Measurements from ENCODE around the gene CNPY1.

Gene CNPY1

DNA sequence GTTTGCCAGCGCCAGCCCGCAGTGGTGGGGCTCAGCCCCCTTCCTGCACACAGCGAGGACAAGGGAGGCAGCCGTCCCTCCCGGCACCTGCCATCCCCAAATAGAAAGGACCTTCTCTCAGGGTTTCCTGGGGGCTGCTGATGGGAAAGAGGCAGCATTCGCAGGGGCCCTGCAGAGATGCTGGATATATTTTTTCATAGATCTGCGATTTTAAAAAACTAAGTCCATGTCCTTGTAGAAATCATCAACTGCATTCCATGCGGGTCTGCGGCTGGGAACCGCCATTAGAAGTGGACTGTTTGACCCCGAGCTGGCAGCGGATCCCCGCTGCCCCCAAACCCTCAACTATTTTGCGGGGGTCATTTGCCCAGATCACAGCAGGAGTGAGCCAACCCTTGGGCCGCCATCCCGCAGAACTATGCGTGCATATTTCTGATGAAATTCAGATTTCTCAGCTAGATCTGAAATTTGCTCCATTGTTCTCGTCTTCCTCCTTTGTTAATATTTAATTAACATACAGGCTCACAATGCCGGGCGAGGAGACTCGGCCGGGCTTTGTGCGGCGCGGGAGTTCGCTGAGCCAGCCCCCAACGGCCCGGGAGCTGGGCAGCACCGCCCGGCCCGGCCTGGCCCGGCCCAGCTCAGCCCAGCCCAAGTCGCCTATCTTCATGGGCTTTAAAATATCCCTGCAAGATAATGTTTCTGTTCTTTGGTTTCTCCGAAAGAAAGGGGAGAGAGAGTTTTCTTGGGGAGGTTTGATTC, 86.5 kb downstream of the CNPY1 start:
- Histone ChIP-seq H3K79me2 (ENCODE audit: insufficient read depth, low read length) (no peaks in the 10 kb centered on the region), H3K27me3 (ENCODE audit: insufficient read depth, low read length) (0 out of 2 replicates have a peak, but pooled peaks cover 3% of the 10 kb centered on the region), H2AFZ (ENCODE audit: low read length) (no peak overlapping the region), H3K36me3 (ENCODE audit: insufficient read depth, low read length) (no peaks in the 10 kb centered on the region), H3K9ac (ENCODE audit: low read length) (no peak overlapping the region), H3K27ac (ENCODE audit: low read depth, low read length, poor library complexity, severe bottlenecking) (no peak overlapping the region), H3K9me2 (ENCODE audit: low read depth, low read length) (no peaks in the 10 kb centered on the region), H3K9me3 (ENCODE audit: low read length) (no peaks in the 10 kb centered on the region), H3K4me3 (ENCODE audit: low read depth, low read length, poor library complexity, severe bottlenecking) (no peak overlapping the region), H3K4me1 (ENCODE audit: insufficient read depth, low read length, severe bottlenecking) (no peaks in the 10 kb centered on the region), H3F3A (ENCODE audit: insufficient read depth, low read length) (no peaks in the 10 kb centered on the region), H4K20me1 (ENCODE audit: insufficient read depth, low read length) (no peaks in the 10 kb centered on the region), H3K4me2 (ENCODE audit: low read length) (no peak overlapping the region)
- no peak for TF ChIP-seq CTCF (IDR thresholded peaks at IDR 0.05; ENCODE audit: low read length)

DNA sequence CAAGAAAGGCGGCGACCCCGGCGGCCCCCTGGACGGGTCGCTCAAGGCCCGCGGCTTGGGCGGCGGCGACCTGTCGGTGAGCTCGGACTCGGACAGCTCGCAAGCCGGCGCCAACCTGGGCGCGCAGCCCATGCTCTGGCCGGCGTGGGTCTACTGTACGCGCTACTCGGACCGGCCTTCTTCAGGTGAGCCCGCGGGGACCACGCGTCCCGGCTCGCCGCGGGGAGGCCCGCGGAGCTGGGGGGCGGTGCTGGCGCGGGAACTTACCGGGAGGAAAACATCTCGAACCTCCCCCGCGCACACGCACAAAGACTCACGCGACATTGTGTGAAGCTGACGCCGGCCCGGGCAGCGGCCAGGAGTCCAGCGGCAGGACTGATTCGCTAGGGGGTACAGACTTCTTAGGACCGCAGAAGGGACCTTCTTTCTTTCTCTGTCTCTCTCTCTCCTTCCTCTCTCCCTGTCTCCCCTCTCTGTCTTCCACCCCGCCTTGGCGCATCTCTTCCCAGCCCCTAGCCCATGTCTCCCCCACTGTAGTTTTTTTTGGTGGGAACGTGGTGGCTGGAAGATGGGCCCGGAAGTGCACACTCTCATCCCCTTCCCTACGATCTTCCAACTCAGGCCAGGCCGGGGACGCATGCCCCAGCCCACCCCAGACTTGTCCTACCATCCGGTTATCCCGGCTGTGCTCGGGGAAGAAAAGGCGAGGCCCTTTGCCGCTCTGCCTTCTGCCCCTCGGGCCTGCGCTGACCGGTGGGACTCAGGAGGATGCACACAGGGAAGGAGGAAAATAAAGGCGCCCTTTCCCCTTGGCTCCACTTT, 87.3 kb downstream of the CNPY1 start:
- 0 out of 2 replicates have a peak, but pooled peaks cover 3% of the 10 kb centered on the region for H3K27me3 ChIP-seq (ENCODE audit: insufficient read depth, low read length)
- no peak overlapping the region for H2AFZ ChIP-seq (ENCODE audit: low read length)

DNA sequence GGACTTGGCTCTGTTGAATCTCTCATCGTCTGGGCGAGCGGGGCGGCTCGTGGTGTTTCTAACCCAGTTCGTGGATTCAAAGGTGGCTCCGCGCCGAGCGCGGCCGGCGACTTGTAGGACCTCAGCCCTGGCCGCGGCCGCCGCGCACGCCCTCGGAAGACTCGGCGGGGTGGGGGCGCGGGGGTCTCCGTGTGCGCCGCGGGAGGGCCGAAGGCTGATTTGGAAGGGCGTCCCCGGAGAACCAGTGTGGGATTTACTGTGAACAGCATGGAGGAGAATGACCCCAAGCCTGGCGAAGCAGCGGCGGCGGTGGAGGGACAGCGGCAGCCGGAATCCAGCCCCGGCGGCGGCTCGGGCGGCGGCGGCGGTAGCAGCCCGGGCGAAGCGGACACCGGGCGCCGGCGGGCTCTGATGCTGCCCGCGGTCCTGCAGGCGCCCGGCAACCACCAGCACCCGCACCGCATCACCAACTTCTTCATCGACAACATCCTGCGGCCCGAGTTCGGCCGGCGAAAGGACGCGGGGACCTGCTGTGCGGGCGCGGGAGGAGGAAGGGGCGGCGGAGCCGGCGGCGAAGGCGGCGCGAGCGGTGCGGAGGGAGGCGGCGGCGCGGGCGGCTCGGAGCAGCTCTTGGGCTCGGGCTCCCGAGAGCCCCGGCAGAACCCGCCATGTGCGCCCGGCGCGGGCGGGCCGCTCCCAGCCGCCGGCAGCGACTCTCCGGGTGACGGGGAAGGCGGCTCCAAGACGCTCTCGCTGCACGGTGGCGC, 88.1 kb downstream of the CNPY1 start, which contains the start of gene EN2:
EN2 (plus strand) TSS at position 19 of the 767 bp plus-strand sequence; CDS start at position 268, 249 bp downstream.
- no peaks in the 10 kb centered on the region for H3K9me3 ChIP-seq (ENCODE audit: low read length)
- H3K9ac ChIP-seq (ENCODE audit: low read length): no peak within 1 kb of the TSS
- no peaks in the 10 kb centered on the region for H3K9me2 ChIP-seq (ENCODE audit: low read depth, low read length)
- 0 out of 2 replicates have a peak, but pooled peaks cover 3% of the 10 kb centered on the region for H3K27me3 ChIP-seq (ENCODE audit: insufficient read depth, low read length)
- no peak within 1 kb of the TSS for H2AFZ ChIP-seq (ENCODE audit: low read length)
- no peaks in the 10 kb centered on the region for H3F3A ChIP-seq (ENCODE audit: insufficient read depth, low read length)
- TF ChIP-seq EZH2 (IDR thresholded peaks at IDR 0.05; ENCODE audit: borderline replicate concordance, low read length): no peak
- no peak for TF ChIP-seq CTCF (IDR thresholded peaks at IDR 0.05; ENCODE audit: low read length)
- no peaks in the 10 kb centered on the region for H3K79me2 ChIP-seq (ENCODE audit: insufficient read depth, low read length)
- no peak within 1 kb of the TSS for H3K27ac ChIP-seq (ENCODE audit: low read depth, low read length, poor library complexity, severe bottlenecking)
- H3K36me3 ChIP-seq (ENCODE audit: insufficient read depth, low read length): no peaks in the 10 kb centered on the region
- no peak within 1 kb of the TSS for H3K4me3 ChIP-seq (ENCODE audit: low read depth, low read length, poor library complexity, severe bottlenecking)
- no peaks in the 10 kb centered on the region for H3K4me1 ChIP-seq (ENCODE audit: insufficient read depth, low read length, severe bottlenecking)
- H4K20me1 ChIP-seq (ENCODE audit: insufficient read depth, low read length): no peaks in the 10 kb centered on the region
- no peak within 1 kb of the TSS for H3K4me2 ChIP-seq (ENCODE audit: low read length)

More for the DNA sequence above, 87.3 kb downstream of the CNPY1 start:
- no peaks in the 10 kb centered on the region for H3K4me1 ChIP-seq (ENCODE audit: insufficient read depth, low read length, severe bottlenecking)
- H3K36me3 ChIP-seq (ENCODE audit: insufficient read depth, low read length): no peaks in the 10 kb centered on the region
- H3K9me3 ChIP-seq (ENCODE audit: low read length): no peaks in the 10 kb centered on the region
- no peaks in the 10 kb centered on the region for H3F3A ChIP-seq (ENCODE audit: insufficient read depth, low read length)
- H3K9ac ChIP-seq (ENCODE audit: low read length): no peak overlapping the region
- no peaks in the 10 kb centered on the region for H3K9me2 ChIP-seq (ENCODE audit: low read depth, low read length)
- H3K4me3 ChIP-seq (ENCODE audit: low read depth, low read length, poor library complexity, severe bottlenecking): no peak overlapping the region
- no peaks in the 10 kb centered on the region for H3K79me2 ChIP-seq (ENCODE audit: insufficient read depth, low read length)
- TF ChIP-seq CTCF (IDR thresholded peaks at IDR 0.05; ENCODE audit: low read length) (no peak), EZH2 (IDR thresholded peaks at IDR 0.05; ENCODE audit: borderline replicate concordance, low read length) (no peak)
- no peak overlapping the region for H3K27ac ChIP-seq (ENCODE audit: low read depth, low read length, poor library complexity, severe bottlenecking)
- H3K4me2 ChIP-seq (ENCODE audit: low read length): no peak overlapping the region
- H4K20me1 ChIP-seq (ENCODE audit: insufficient read depth, low read length): no peaks in the 10 kb centered on the region

Measured in OCI-LY1 (cell line).